GM18511 (cell line): Measurements from ENCODE around the gene SPHK2.
A peak's percentile ranks its signal among the peaks of the same experiment; 100 is the strongest.
"Not testable (repeated sequence)": the region's sequence is repeated elsewhere in the genome, so short reads cannot be mapped to it uniquely, and the experiment has no call there.

Experiments
- ATAC-seq: cut with Tn5 transposase; IDR thresholded peaks from one replicate; pipeline ENCODE4 v1.9.1; 2021; ENCODE audit warnings: mild to moderate bottlenecking, moderate library complexity; ENCODE audit not compliant: unreplicated experiment

The SPHK2 gene

DNA sequence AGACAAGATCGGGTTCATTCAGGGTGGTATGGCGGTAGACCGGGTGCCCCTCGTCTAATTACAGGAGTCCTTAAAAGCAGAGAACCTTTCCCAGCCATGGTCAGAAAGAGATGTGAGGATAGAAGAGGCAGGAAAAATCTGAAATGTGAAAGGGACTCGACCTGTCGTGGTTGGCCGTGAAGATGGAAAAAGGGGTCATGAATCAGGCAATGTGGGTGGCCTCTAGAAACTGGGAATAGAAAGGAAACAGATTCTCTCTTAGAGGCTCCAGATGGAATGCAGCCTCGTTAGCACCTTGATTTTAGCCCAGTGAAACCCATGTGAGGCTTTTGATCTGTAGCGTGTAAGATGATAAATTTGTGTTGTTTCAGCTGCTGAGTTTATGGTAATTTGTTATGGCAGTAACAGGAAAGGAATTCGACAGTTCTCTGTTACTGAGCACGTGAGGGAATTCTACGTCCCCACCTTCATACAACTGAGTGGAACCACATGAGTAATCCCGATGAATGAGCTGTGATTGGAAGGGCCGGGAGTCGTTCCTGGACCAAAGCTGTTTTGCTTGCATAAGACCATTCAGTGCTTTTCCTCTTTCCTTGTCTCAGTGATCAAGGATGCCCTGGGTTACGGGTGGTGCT is 37.7 kb downstream of the SPHK2 start:
- no peak for ATAC-seq

DNA sequence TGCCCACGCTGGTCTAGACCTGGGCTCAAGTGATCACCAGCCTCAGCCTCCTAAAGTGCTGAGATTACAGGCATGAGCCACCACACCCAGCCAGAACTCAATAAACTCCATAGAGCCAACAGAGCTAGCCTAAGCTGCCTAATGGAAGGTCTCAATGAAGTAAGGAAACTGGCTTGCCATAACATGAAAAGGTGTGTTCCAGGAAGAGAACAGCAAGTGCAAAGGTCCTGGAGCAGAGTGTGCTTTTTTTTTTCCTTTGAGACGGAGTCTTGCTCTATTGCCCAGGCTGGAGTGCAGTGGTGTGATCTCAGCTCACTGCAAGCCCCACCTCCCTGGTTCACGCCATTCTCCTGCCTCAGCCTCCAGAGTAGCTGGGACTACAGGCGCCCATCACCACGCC is 38.5 kb downstream of the SPHK2 start:
- ATAC-seq = not testable (repeated sequence)

GRCh38 chr19:48658483-48658882 is 39.2 kb downstream of the SPHK2 start:
- no peak for ATAC-seq

- ATAC-seq = no peak
These were observed 40.5 kb downstream of the SPHK2 start for GRCh38 chr19:48659768-48660167.

- ATAC-seq = peak; percentile 84
These were observed 41.8 kb downstream of the SPHK2 start for GRCh38 chr19:48660852-48661710.

GRCh38 chr19:48661711-48662090 is 42.4 kb downstream of the SPHK2 start:
- ATAC-seq = no peak

DNA sequence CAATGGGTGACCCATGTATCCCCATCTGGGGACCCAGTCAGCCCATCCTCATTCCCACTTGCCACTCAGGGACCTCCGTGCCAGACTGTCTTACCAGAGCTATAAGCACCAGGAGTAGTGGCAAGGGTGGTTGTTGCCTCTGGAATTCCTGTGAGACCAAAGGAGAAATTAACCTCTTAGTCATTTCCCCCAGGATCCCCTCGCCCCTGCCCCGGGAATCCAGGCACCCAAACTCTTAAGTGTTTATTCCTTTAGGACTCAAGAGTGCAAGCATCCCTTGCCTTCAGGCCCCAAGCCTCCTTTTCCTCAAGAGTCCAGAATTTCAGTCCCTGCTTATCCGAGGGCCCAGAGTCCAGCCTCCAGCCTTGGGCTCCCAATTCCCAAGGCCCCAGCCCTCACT is 44.4 kb downstream of the SPHK2 start:
- no peak for ATAC-seq

- no peak for ATAC-seq
These were observed 45.2 kb downstream of the SPHK2 start for GRCh38 chr19:48664476-48664875.

DNA sequence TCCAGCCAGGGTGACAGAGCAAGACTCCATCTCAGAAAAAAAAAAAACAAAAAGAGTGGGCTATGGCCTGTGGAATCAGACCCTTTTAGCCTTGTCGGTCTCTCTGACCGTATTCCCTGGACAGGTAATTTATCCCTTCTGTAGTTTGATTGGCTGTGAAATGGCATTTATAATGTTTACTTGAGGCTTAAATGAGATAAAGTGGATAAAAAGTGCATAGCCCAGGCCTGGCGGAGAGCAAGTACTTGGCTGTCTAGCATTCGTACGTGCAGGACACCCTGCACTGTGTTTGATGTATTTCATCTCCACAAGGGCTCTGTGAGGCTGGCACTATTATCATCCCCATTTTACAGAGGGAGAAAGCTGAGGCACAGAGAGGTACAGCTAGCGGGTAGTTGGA is 46.5 kb downstream of the SPHK2 start:
- ATAC-seq = no peak

DNA sequence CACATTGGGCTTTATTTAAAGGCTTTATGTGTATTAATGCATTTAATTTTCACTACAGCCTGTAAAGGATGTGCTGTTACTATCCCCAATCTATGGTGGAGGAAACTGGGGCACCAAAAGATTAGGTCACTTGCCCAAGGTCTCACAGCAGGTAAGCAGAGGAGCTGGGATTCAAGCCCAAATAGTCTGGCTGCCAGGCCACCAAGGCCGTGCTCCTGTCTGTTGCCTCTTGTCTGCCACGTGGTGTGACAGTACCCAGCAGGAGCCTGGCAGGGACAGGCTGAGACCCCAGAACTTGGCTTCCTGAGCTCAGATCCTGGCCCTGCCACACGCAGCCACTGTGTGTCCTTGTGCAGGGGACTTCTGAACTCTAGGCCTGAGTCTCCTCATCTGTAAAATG is 49.0 kb downstream of the SPHK2 start:
- no peak for ATAC-seq

- no peak for ATAC-seq
These were observed 49.5 kb downstream of the SPHK2 start for GRCh38 chr19:48668761-48669160.

- no peak for ATAC-seq
These were observed 50.8 kb downstream of the SPHK2 start for GRCh38 chr19:48669903-48670668.

DNA sequence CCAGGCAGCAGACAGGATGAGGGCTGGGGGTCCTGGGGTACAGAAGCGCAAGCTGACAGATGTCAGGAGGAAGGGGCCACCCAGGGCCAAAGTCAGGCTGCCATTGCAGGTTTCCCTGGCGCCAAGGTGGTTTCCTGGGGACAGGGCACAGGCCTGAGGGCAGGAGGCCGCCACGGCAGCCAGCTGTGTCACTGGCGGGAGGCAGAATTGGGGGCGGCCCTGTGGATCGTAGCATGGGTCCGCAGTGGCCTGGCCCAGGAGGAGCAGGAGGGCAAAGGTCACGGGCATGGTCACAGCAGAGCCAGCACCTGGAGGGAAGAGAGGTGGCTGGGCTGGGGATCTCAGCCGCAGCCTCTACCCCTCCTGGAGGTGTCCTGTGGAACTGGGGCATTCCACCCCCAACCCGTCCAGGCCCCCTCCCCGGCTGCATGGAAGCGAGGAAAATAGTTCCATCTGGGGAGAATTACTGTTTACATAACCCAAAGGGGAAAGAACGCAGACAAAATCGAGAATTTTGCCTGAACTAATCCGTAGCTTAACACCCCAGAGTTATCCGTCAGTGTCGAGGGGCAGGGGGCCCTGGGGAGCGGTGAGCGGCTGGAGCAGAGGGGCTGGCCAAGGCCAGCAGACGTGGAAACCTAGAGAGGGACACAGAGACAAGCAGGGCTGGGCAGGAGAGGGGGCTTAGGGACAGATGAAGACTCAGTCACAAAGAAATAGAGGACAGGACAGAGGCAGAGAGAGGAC is 51.6 kb downstream of the SPHK2 start:
- ATAC-seq = no peak

DNA sequence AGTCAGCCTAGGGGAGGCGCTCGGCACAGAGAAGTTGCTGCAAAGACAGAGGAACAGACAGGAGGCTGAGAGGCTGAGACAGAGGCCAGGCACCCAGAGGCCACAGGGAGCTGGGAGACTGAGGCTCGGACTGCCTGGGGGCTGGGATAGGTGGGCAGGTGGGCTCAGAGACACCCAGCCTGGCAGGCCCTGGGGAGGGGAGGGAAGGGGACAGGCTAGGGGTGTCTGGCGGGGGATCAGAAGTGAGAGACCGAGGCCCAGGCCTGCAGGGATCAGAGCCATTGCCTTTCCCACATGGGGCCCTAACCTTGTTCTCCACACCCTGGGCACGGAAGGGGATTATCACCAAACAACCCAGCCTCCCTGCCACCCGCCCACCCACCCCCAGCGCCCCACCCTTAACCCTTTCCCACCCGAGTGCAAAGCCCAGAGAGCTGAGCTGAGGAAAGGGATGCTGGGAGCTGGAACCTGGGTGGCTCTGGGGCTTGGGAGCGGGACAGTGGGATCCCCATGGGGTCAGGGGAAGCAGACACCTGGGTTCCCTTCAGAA is 52.2 kb downstream of the SPHK2 start:
- no peak for ATAC-seq

DNA sequence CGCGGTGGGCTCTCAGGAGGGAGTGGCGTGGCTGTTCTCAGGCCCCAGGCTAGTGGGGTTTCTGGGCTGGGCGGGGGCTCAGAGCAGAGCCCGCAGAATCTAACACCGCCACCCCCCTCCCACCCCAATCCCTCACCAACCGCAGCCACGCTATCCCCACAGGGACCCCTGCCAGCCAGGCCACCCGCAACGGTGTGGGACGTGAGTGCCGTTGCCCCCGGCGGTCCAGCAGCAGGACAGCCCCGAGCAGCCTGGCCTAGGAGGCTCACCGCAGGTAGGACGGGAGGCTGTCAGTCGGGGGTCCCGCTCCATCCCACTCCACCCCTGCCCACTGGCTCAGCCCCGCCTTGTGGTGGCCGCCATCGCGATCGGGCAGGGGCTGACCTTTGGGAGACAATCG is 53.7 kb downstream of the SPHK2 start, which contains the start of gene NTN5:
TSS of gene NTN5 (minus strand) at position 24 of the 400 bp plus-strand sequence. CDS start 2,031 bp downstream, outside the sequence.
- ATAC-seq = no peak

- no peak for ATAC-seq
These were observed 54.3 kb downstream of the SPHK2 start for GRCh38 chr19:48673436-48674100.

DNA sequence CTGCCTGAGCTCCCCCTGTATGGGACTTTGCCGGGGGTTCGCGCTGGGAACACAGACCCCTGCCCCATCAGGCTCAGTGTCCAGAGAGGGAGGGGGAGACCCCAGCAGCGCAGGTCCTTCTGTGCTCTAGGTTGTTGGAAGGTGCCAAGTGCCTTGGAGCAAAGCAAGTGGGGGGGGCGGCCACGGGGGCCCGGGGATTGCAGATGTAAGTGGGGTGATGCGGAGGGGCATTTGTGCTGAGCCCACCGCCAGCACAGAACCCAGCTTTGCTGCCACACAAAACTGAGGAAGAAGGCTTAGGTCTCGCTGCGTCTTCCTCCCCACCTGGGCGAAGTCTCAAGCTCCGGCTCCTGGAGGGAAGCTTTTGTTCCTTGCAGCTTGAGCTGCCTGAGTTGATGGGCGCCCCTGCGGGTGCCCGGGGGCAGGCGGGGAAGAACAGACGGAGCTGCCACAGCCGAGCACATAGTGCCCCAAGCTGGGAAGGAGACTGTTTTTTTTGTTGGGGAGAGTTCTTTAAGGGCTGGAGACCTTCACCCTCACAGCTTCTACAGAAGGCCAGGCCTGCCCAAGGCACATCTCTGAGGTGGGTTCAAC is 55.0 kb downstream of the SPHK2 start:
- ATAC-seq = no peak

DNA sequence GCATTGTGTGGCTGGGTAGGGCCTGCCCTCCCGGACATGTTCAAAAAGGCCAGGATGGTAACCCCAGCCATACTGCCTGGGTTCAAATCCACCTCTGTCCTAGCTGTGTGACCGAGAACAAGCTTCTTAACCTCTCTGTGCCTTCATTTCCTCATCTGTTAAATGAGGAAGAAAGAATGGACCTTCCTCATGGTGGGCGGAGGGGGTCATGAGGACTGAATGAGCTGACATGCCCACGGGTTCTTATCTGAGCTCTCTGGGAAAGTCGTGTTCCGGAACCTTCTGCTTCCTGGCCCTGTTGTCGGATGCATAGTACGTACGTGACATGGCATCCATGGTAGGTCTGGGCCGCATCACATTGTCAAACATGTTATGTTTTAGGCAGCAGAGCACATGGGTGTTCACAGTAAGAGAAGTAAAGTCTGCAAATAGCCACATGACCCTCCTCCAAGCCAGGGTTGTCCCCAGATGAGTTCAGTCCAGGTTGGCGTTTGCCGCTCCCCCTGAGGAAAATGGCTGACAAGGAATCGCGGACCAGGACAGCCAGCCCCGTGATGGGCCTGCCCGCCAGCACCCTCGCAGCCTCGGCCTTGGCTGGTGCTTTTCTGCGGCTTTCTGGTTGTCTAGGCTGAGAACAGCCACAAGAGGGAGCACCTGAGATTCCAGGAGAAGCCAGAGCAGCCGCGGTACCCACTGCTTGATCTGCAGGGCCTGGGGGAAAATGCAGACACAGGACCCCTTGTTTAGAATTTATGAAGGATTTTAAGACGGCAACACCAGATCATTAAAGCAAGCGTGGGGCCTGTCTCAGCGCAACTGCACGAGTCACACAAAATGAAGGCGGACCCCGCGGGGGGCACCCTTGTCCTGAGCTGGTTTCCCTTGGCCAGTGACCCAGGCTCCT is 55.9 kb downstream of the SPHK2 start:
- ATAC-seq = no peak

- ATAC-seq = no peak
These were observed 57.2 kb downstream of the SPHK2 start for GRCh38 chr19:48676487-48676886.
